Liver (tissue), 9 donors: ENCODE measurements around the gene GALNT8. TPM values are rescaled to one million over a fixed set of nuclear protein-coding genes. Genes with fewer than 3 reads are reported as not detected.

Experiments used
- DNase-seq: peaks from one replicate; pipeline ENCODE4 v3.0.0-alpha.2; 2017; ENCODE audit warnings: low spot score
- H3K27ac ChIP-seq, 2 donors: one replicate each; pipeline ENCODE4 v1.7.0; 2013; ENCODE audit warnings: inconsistent platforms in 2 of 2, low read length in 2 of 2, control low read depth in 1 of 2, low read depth in 1 of 2, mild to moderate bottlenecking in 1 of 2
- H3K27me3 ChIP-seq, 4 donors: one replicate each; pipeline versions ENCODE4 v1.6.1 to v1.7.0; 2013; ENCODE audit warnings: low read length in 3 of 4, inconsistent platforms in 1 of 4, mild to moderate bottlenecking in 1 of 4, moderate library complexity in 1 of 4; ENCODE audit not compliant: control insufficient read depth in 4 of 4, insufficient read depth in 4 of 4
- H3K36me3 ChIP-seq, 4 donors: one replicate each; pipeline versions ENCODE4 v1.6.1 to v1.7.0; 2013; ENCODE audit warnings: low read length in 3 of 4, mild to moderate bottlenecking in 3 of 4, low read depth in 1 of 4, moderate library complexity in 1 of 4; ENCODE audit not compliant: control insufficient read depth in 4 of 4, insufficient read depth in 3 of 4
- H3K4me1 ChIP-seq, 4 donors: one replicate each; pipeline versions ENCODE4 v1.6.1 to v1.7.0; 2013; ENCODE audit warnings: low read length in 3 of 4, mild to moderate bottlenecking in 3 of 4, moderate library complexity in 1 of 4; ENCODE audit not compliant: control insufficient read depth in 4 of 4, insufficient read depth in 4 of 4
- H3K4me3 ChIP-seq, 3 donors: one replicate each; pipeline versions ENCODE4 v1.6.1 to v1.7.0; 2013; ENCODE audit warnings: low read length in 3 of 3, control low read depth in 1 of 3, low read depth in 1 of 3, mild to moderate bottlenecking in 1 of 3
- H3K9ac ChIP-seq, 2 donors: one replicate each; pipeline ENCODE4 v1.7.0; 2013; ENCODE audit warnings: low read length in 2 of 2, mild to moderate bottlenecking in 2 of 2, moderate library complexity in 2 of 2, control low read depth in 1 of 2, low read depth in 1 of 2
- H3K9me3 ChIP-seq, 4 donors: one replicate each; pipeline versions ENCODE4 v1.6.1 to v1.7.0; 2013; ENCODE audit warnings: low read length in 3 of 4; ENCODE audit not compliant: control insufficient read depth in 4 of 4
- EGR1 ChIP-seq, 2 donors: IDR thresholded peaks; 2 replicates each; pipeline ENCODE4 v1.6.1; 2016 to 2018; ENCODE audit warnings: antibody characterized with exemption in 2 of 2, low read depth in 2 of 2
- FOXA1 ChIP-seq: IDR thresholded peaks from 2 replicates; pipeline ENCODE4 v1.6.1; 2016; ENCODE audit warnings: antibody characterized with exemption
- FOXA2 ChIP-seq: IDR thresholded peaks from 2 replicates; pipeline ENCODE4 v1.6.1; 2016; ENCODE audit warnings: antibody characterized with exemption
- GABPA ChIP-seq, 2 donors: IDR thresholded peaks in 1 of 2; conservative IDR thresholded peaks in 1 of 2; 2 replicates each; pipeline ENCODE4 v1.6.1; 2016; ENCODE audit warnings: antibody characterized with exemption in 2 of 2, mild to moderate bottlenecking in 1 of 2, moderate library complexity in 1 of 2
- HNF4A ChIP-seq, 2 donors: conservative IDR thresholded peaks; 2 replicates each; pipeline ENCODE4 v1.6.1; 2016; ENCODE audit warnings: antibody characterized with exemption in 2 of 2, mild to moderate bottlenecking in 2 of 2
- HNF4G ChIP-seq: IDR thresholded peaks from 2 replicates; pipeline ENCODE4 v1.6.1; 2016; ENCODE audit warnings: antibody characterized with exemption
- JUND ChIP-seq, 2 donors: IDR thresholded peaks; 2 replicates each; pipeline ENCODE4 v1.6.1; 2016; ENCODE audit warnings: antibody characterized with exemption in 2 of 2
- MAX ChIP-seq: IDR thresholded peaks from 2 replicates; pipeline ENCODE4 v1.6.1; 2016; ENCODE audit warnings: antibody characterized with exemption
- NR2F2 ChIP-seq: IDR thresholded peaks from 2 replicates; pipeline ENCODE4 v1.6.1; 2016; ENCODE audit warnings: antibody characterized with exemption
- RAD21 ChIP-seq, 2 donors: IDR thresholded peaks; 2 replicates each; pipeline ENCODE4 v1.6.1; 2016; ENCODE audit warnings: antibody characterized with exemption in 2 of 2, mild to moderate bottlenecking in 2 of 2
- REST ChIP-seq: IDR thresholded peaks from 2 replicates; pipeline ENCODE4 v1.6.1; 2016; ENCODE audit warnings: antibody characterized with exemption, mild to moderate bottlenecking
- RXRA ChIP-seq, 2 donors: IDR thresholded peaks; 2 replicates each; pipeline ENCODE4 v1.6.1; 2017 to 2018; ENCODE audit warnings: antibody characterized with exemption in 2 of 2, mild to moderate bottlenecking in 1 of 2
- SP1 ChIP-seq: IDR thresholded peaks from 2 replicates; pipeline ENCODE4 v1.6.1; 2018; ENCODE audit warnings: antibody characterized with exemption, mild to moderate bottlenecking
- TAF1 ChIP-seq: conservative IDR thresholded peaks from 2 replicates; pipeline ENCODE4 v1.6.1; 2016; ENCODE audit warnings: antibody characterized with exemption, mild to moderate bottlenecking
- YY1 ChIP-seq: IDR thresholded peaks from 2 replicates; pipeline ENCODE4 v1.6.1; 2016; ENCODE audit warnings: antibody characterized with exemption, mild to moderate bottlenecking
- WGBS: extraction: QIAGEN DNeasy Blood & Tissue Kit; methylation state at CpG from one replicate; pipeline ENCODE4 v1.1.7; 2013; 5-methylcytosine and 5-hydroxymethylcytosine counted together
- polyA plus RNA-seq, 2 donors: library from polyadenylated mRNA; stranded (reverse) in 1 of 2; unstranded in 1 of 2; fragments of 200-250 nt in 1 of 2; fragments of >200 nt in 1 of 2; fragmentation: Nextera tagmentation in 1 of 2; extraction: Ambion mirVana in 1 of 2; gene quantifications; one replicate each; pipeline versions ENCODE4 v1.2.1 to v1.2.3, GENCODE V29; 2013 to 2015
- total RNA-seq, 2 donors: library from RNA; depleted of rRNA; stranded (reverse); fragments of >200 nt; gene quantifications; one replicate each; pipeline ENCODE4 v1.2.3, GENCODE V29; 2014
- TF ChIP-seq, protein P1 (sequence below): IDR thresholded peaks from 2 replicates; pipeline ENCODE4 v1.6.1; 2016; ENCODE audit warnings: antibody characterized with exemption
- TF ChIP-seq, protein P2 (sequence below): IDR thresholded peaks from 2 replicates; pipeline ENCODE4 v1.6.1; 2016; ENCODE audit warnings: antibody characterized with exemption
- TF ChIP-seq, protein P3 (sequence below): fragments of 150-350 bp; IDR thresholded peaks from 2 replicates; pipeline ENCODE4 v1.5.1; 2017; ENCODE audit warnings: improper control_type of control experiment, low read depth, low read length; ENCODE audit not compliant: missing input control
- donor health status: healthy.
- donor health status: healthy.
- donor health status: healthy.
- donor health status: healthy.
- donor health status: healthy.

The GALNT8 gene
- total and polyA plus RNA-seq, 4 donors, result 0.03 to 0.25 (median 0.19) TPM; not detected in 1

GRCh38 chr12:4812624-4813327 is 92.6 kb downstream of the GALNT8 start:
- H3K27me3 ChIP-seq, result peaks cover 0 to 16% (median 7%) of the 10 kb centered on the region in 4 donors
- WGBS, result 76% methylated on average over 4 of the region's 4 CpGs

DNA sequence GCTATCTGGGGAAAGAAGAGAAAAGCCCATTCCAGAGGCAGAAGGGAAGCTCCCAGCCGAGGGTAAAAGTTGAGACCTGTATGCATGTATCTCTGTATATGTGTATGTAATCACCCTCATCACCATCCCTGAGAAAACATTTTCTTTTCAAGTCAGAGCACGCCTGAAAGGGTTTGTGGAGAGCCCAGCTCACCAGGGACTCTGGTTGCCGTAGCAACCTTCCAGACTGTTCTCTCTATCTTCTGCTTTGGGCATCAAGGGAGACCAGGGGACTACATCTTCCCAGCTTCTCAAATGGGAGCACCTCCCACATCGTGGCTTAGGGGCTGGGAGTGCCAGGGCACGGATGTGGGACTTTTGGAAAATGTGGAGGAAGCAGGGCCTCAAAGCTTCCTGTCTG is 93.5 kb downstream of the GALNT8 start:
- Histone ChIP-seq H3K27me3 (peaks cover 0 to 16% (median 7%) of the 10 kb centered on the region in 4 donors), H3K27ac (no peak overlapping the region), H3K4me3 (no peak overlapping the region), H3K9me3 (no peaks in the 10 kb centered on the region), H3K9ac (no peak overlapping the region), H3K4me1 (peaks cover 0 to 9% (median 3%) of the 10 kb centered on the region in 4 donors), H3K36me3 (no peaks in the 10 kb centered on the region)
- 68% methylated on average over 5 of the region's 5 CpGs for WGBS
- TF ChIP-seq RXRA (IDR thresholded peaks at IDR 0.05) (no peak), RAD21 (IDR thresholded peaks at IDR 0.05) (no peak), SP1 (no peak), YY1 (no peak), JUND (IDR thresholded peaks at IDR 0.05) (no peak), HNF4A (conservative IDR thresholded peaks at IDR 0.05) (no peak), NR2F2 (no peak), MAX (no peak), EGR1 (IDR thresholded peaks at IDR 0.05; ENCODE audit: low read depth in 2 of 2) (no peak), FOXA2 (no peak), HNF4G (no peak), TAF1 (no peak), FOXA1 (no peak), GABPA (IDR thresholded peaks at IDR 0.05 in 1 of 2, conservative IDR thresholded peaks at IDR 0.05 in 1 of 2) (no peak), REST (no peak)
- TF ChIP-seq, protein P1, sequence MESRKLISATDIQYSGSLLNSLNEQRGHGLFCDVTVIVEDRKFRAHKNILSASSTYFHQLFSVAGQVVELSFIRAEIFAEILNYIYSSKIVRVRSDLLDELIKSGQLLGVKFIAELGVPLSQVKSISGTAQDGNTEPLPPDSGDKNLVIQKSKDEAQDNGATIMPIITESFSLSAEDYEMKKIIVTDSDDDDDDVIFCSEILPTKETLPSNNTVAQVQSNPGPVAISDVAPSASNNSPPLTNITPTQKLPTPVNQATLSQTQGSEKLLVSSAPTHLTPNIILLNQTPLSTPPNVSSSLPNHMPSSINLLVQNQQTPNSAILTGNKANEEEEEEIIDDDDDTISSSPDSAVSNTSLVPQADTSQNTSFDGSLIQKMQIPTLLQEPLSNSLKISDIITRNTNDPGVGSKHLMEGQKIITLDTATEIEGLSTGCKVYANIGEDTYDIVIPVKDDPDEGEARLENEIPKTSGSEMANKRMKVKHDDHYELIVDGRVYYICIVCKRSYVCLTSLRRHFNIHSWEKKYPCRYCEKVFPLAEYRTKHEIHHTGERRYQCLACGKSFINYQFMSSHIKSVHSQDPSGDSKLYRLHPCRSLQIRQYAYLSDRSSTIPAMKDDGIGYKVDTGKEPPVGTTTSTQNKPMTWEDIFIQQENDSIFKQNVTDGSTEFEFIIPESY, result no peak
- TF ChIP-seq, protein P2, sequence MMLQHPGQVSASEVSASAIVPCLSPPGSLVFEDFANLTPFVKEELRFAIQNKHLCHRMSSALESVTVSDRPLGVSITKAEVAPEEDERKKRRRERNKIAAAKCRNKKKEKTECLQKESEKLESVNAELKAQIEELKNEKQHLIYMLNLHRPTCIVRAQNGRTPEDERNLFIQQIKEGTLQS, result no peak
- TF ChIP-seq, protein P3, sequence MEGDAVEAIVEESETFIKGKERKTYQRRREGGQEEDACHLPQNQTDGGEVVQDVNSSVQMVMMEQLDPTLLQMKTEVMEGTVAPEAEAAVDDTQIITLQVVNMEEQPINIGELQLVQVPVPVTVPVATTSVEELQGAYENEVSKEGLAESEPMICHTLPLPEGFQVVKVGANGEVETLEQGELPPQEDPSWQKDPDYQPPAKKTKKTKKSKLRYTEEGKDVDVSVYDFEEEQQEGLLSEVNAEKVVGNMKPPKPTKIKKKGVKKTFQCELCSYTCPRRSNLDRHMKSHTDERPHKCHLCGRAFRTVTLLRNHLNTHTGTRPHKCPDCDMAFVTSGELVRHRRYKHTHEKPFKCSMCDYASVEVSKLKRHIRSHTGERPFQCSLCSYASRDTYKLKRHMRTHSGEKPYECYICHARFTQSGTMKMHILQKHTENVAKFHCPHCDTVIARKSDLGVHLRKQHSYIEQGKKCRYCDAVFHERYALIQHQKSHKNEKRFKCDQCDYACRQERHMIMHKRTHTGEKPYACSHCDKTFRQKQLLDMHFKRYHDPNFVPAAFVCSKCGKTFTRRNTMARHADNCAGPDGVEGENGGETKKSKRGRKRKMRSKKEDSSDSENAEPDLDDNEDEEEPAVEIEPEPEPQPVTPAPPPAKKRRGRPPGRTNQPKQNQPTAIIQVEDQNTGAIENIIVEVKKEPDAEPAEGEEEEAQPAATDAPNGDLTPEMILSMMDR, result no peak
- no peak for DNase-seq

More at GRCh38 chr12:4812624-4813327, 92.6 kb downstream of the GALNT8 start:
- no peak for DNase-seq
- H3K4me1 ChIP-seq, result peaks cover 0 to 9% (median 3%) of the 10 kb centered on the region in 4 donors
- H3K9me3 ChIP-seq, result no peaks in the 10 kb centered on the region
- TF ChIP-seq SP1 (no peak), HNF4A (conservative IDR thresholded peaks at IDR 0.05) (no peak)
- no peaks in the 10 kb centered on the region for H3K36me3 ChIP-seq
- no peak overlapping the region for H3K4me3 ChIP-seq
- no peak overlapping the region for H3K27ac ChIP-seq
- H3K9ac ChIP-seq, result no peak overlapping the region
